SK-N-SH treated with all-trans-retinoic acid at 6 μM for 48 hours (cell line): ENCODE measurements around the gene TSPAN15.

Experiments used
- ATAC-seq: fragments of 200-7000 bp; cut with Tn5 transposase; 3 replicates; pipeline ENCODE4 v1.9.1; 2020; ENCODE audit warnings: mild to moderate bottlenecking, moderate library complexity
- ARNTL ChIP-seq: fragments of 450-650 bp; formaldehyde crosslinking; IDR thresholded peaks from 2 replicates; pipeline ENCODE4 v1.5.0; 2020; ENCODE audit warnings: low read depth, mild to moderate bottlenecking, moderate library complexity, borderline replicate concordance
- BACH2 ChIP-seq: fragments of 250-450 bp; sonication (Bioruptor Pico); IDR thresholded peaks from 2 replicates; pipeline ENCODE4 v1.9.0; 2021; ENCODE audit warnings: mild to moderate bottlenecking, borderline replicate concordance
- CREB5 ChIP-seq: fragments of 250-450 bp; sonication (Bioruptor Pico); IDR thresholded peaks from 2 replicates; pipeline ENCODE4 v1.5.1; 2020; ENCODE audit warnings: low read depth, mild to moderate bottlenecking, moderate library complexity
- CSDC2 ChIP-seq: fragments of 250-450 bp; sonication (Bioruptor Pico); IDR thresholded peaks from 2 replicates; pipeline ENCODE4 v1.5.0; 2020; ENCODE audit warnings: mild to moderate bottlenecking, moderate library complexity
- CSRNP3 ChIP-seq: fragments of 250-450 bp; sonication (Bioruptor Pico); IDR thresholded peaks from 2 replicates; pipeline ENCODE4 v1.5.1; 2021; ENCODE audit warnings: mild to moderate bottlenecking, moderate library complexity
- ISL1 ChIP-seq: fragments of 250-450 bp; sonication (Bioruptor Pico); IDR thresholded peaks from 2 replicates; pipeline ENCODE4 v2.1.2; 2022; ENCODE audit warnings: mild to moderate bottlenecking, moderate library complexity
- POU6F1 ChIP-seq: fragments of 250-450 bp; sonication (Bioruptor Pico); IDR thresholded peaks from 2 replicates; pipeline ENCODE4 v1.8.0; 2021; ENCODE audit warnings: low read depth, mild to moderate bottlenecking, moderate library complexity, borderline replicate concordance
- RARB ChIP-seq: fragments of 250-450 bp; sonication (Bioruptor Pico); IDR thresholded peaks from 2 replicates; pipeline ENCODE4 v1.8.0; 2021; ENCODE audit warnings: mild to moderate bottlenecking, moderate library complexity
- SNAI2 ChIP-seq: fragments of 250-450 bp; sonication (Bioruptor Pico); IDR thresholded peaks from 2 replicates; pipeline ENCODE4 v1.5.0; 2020; ENCODE audit warnings: mild to moderate bottlenecking, moderate library complexity
- TCF4 ChIP-seq: fragments of 250-450 bp; sonication (Bioruptor Pico); IDR thresholded peaks from 2 replicates; pipeline ENCODE4 v1.8.0; 2021; ENCODE audit warnings: mild to moderate bottlenecking, moderate library complexity, borderline replicate concordance
- TOX ChIP-seq: fragments of 250-450 bp; sonication (Bioruptor Pico); IDR thresholded peaks from 2 replicates; pipeline ENCODE4 v1.8.0; 2021; ENCODE audit warnings: mild to moderate bottlenecking, moderate library complexity, borderline replicate concordance
- TSHZ2 ChIP-seq: fragments of 250-450 bp; sonication (Bioruptor Pico); IDR thresholded peaks from 2 replicates; pipeline ENCODE4 v1.5.0; 2020; ENCODE audit warnings: mild to moderate bottlenecking, moderate library complexity
- ZC3H10 ChIP-seq: fragments of 250-450 bp; sonication (Bioruptor Pico); IDR thresholded peaks from 2 replicates; pipeline ENCODE4 v1.5.1; 2021; ENCODE audit warnings: mild to moderate bottlenecking, moderate library complexity
- ZFP3 ChIP-seq: fragments of 250-450 bp; sonication (Bioruptor Pico); IDR thresholded peaks from 2 replicates; pipeline ENCODE4 v1.5.0; 2020; ENCODE audit warnings: mild to moderate bottlenecking, moderate library complexity
- ZFP30 ChIP-seq: fragments of 450-650 bp; formaldehyde crosslinking; IDR thresholded peaks from 2 replicates; pipeline ENCODE4 v1.5.0; 2022; ENCODE audit warnings: mild to moderate bottlenecking, moderate library complexity
- ZNF565 ChIP-seq: fragments of 450-650 bp; formaldehyde crosslinking; conservative IDR thresholded peaks from 2 replicates; pipeline ENCODE4 v1.5.0; 2020; ENCODE audit warnings: low read depth, mild to moderate bottlenecking, moderate library complexity
- ZNF70 ChIP-seq: fragments of 450-650 bp; formaldehyde crosslinking; IDR thresholded peaks from 2 replicates; pipeline ENCODE4 v1.5.0; 2020; ENCODE audit warnings: mild to moderate bottlenecking, moderate library complexity
- ZNF8 ChIP-seq: fragments of 450-650 bp; formaldehyde crosslinking; IDR thresholded peaks from 2 replicates; pipeline ENCODE4 v1.5.0; 2020; ENCODE audit warnings: mild to moderate bottlenecking, moderate library complexity

TSPAN15 gene

GRCh38 chr10:69496352-69497230 lies 45.3 kb downstream of the TSPAN15 start:
- ATAC-seq: no peak
- TF ChIP-seq TCF4 (CRISPR knock-in tag) (no peak), TSHZ2 (CRISPR knock-in tag) (no peak), ZFP30 (CRISPR knock-in tag) (no peak), POU6F1 (CRISPR knock-in tag) (no peak), ZFP3 (CRISPR knock-in tag) (no peak), CREB5 (CRISPR knock-in tag) (no peak), ZNF70 (no peak), CSDC2 (no peak), ZNF565 (CRISPR knock-in tag) (no peak), ZNF8 (CRISPR knock-in tag) (no peak), CSRNP3 (CRISPR knock-in tag) (no peak), ISL1 (CRISPR knock-in tag) (no peak), BACH2 (CRISPR knock-in tag) (no peak), ARNTL (no peak), RARB (CRISPR knock-in tag) (no peak), SNAI2 (no peak), TOX (CRISPR knock-in tag) (no peak), ZC3H10 (no peak)

- ATAC-seq: no peak
- TF ChIP-seq POU6F1 (CRISPR knock-in tag): no peak
- TF ChIP-seq RARB (CRISPR knock-in tag): no peak
- TF ChIP-seq CSRNP3 (CRISPR knock-in tag): no peak
- no peak for TF ChIP-seq TOX (CRISPR knock-in tag)
- no peak for TF ChIP-seq ARNTL
- TF ChIP-seq ZFP30 (CRISPR knock-in tag): no peak
- TF ChIP-seq ZNF8 (CRISPR knock-in tag): no peak
- TF ChIP-seq ZFP3 (CRISPR knock-in tag): no peak
Observed at GRCh38 chr10:69497231-69497561, 45.9 kb downstream of the TSPAN15 start.
